HL-60 (cell line): Measurements from ENCODE around the gene PTPRD.

Source experiments
- GABPA ChIP-seq: IDR thresholded peaks from 2 replicates; pipeline ENCODE4 v1.6.1; 2012; ENCODE audit warnings: low read depth
- POLR2AphosphoS5 ChIP-seq: IDR thresholded peaks from 2 replicates; pipeline ENCODE4 v1.6.1; 2012; ENCODE audit warnings: low read depth
- REST ChIP-seq: IDR thresholded peaks from 2 replicates; pipeline ENCODE4 v1.6.1; 2012; ENCODE audit warnings: low read depth; ENCODE audit not compliant: insufficient replicate concordance
- SPI1 ChIP-seq: IDR thresholded peaks from 2 replicates; pipeline ENCODE4 v1.6.1; 2012; ENCODE audit warnings: low read depth, mild to moderate bottlenecking, borderline replicate concordance
- TF ChIP-seq, protein P1 (sequence below): IDR thresholded peaks from one replicate; pipeline ENCODE4 v1.5.1; 2011; ENCODE audit warnings: low read length, control low read depth, inconsistent platforms; ENCODE audit not compliant: insufficient read depth

DNA sequence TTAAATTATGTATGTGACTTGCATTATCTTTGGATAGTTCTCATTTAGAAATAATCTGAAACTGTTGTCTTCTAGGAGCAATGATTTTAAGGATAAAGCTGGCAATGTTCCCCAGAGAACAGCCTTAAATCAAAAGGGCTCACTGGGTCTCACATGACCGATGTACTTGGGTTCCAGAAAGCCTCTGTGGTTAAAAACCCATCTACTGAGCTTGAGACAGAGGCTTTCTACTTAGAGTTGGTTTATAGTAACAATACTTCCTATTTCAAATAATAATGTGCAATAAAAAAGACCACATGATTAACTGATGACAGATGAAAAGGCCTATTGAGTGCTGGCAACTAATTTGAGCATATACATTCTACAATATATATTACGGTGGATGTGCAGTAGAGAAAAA, 1143.5 kb downstream of the PTPRD start:
- TF ChIP-seq, protein P1, sequence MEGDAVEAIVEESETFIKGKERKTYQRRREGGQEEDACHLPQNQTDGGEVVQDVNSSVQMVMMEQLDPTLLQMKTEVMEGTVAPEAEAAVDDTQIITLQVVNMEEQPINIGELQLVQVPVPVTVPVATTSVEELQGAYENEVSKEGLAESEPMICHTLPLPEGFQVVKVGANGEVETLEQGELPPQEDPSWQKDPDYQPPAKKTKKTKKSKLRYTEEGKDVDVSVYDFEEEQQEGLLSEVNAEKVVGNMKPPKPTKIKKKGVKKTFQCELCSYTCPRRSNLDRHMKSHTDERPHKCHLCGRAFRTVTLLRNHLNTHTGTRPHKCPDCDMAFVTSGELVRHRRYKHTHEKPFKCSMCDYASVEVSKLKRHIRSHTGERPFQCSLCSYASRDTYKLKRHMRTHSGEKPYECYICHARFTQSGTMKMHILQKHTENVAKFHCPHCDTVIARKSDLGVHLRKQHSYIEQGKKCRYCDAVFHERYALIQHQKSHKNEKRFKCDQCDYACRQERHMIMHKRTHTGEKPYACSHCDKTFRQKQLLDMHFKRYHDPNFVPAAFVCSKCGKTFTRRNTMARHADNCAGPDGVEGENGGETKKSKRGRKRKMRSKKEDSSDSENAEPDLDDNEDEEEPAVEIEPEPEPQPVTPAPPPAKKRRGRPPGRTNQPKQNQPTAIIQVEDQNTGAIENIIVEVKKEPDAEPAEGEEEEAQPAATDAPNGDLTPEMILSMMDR, result no peak
- TF ChIP-seq POLR2AphosphoS5 (no peak), SPI1 (no peak), REST (no peak), GABPA (no peak)
